Spinal cord (tissue), 10 donors: ENCODE results near the gene NOX3. TPM values are rescaled to one million over a fixed set of nuclear protein-coding genes. Genes with fewer than 3 reads are reported as not detected.

Source experiments
- DNase-seq, 6 donors: peaks; one replicate each; pipeline versions ENCODE4 v3.0.0 to v3.0.0-alpha.2; 2013 to 2015; ENCODE audit warnings: low spot score in 6 of 6, low read depth in 4 of 6
- H3K27ac ChIP-seq: one replicate; pipeline ENCODE4 v1.5.1; 2013; ENCODE audit warnings: low read depth, low read length, control low read depth
- H3K27me3 ChIP-seq: one replicate; pipeline ENCODE4 v1.6.1; 2013; ENCODE audit warnings: low read length; ENCODE audit not compliant: control insufficient read depth, insufficient read depth
- H3K36me3 ChIP-seq: one replicate; pipeline ENCODE4 v1.6.1; 2013; ENCODE audit warnings: low read length; ENCODE audit not compliant: control insufficient read depth, insufficient read depth
- H3K4me1 ChIP-seq: one replicate; pipeline ENCODE4 v1.6.1; 2013; ENCODE audit warnings: low read length; ENCODE audit not compliant: control insufficient read depth, insufficient read depth
- H3K4me3 ChIP-seq: one replicate; pipeline ENCODE4 v1.5.1; 2013; ENCODE audit warnings: low read depth, low read length, control low read depth
- H3K9me3 ChIP-seq: one replicate; pipeline ENCODE4 v1.6.1; 2013; ENCODE audit warnings: low read length; ENCODE audit not compliant: control insufficient read depth, insufficient read depth
- WGBS: methylation state at CpG from one replicate; pipeline ENCODE4 v1.1.5; 2013; ENCODE audit warnings: missing lambda C conversion rate; ENCODE audit not compliant: insufficient coverage; 5-methylcytosine and 5-hydroxymethylcytosine counted together
- polyA plus RNA-seq, 2 donors: library from polyadenylated mRNA; unstranded; fragments of 120-200 nt; gene quantifications; one replicate each; pipeline ENCODE4 v1.2.1, GENCODE V29; 2013; ENCODE audit not compliant: insufficient read length in 2 of 2
- total RNA-seq, 2 donors: library from RNA; depleted of rRNA in 1 of 2; stranded (reverse); fragments of 120-200 nt in 1 of 2; fragments of >200 nt in 1 of 2; gene quantifications; one replicate each; pipeline versions ENCODE4 v1.2.3 to v1.2.4, GENCODE V29; 2013 to 2014
- donor health status: healthy.

Gene NOX3
- total and polyA plus RNA-seq, 4 donors: not detected

DNA sequence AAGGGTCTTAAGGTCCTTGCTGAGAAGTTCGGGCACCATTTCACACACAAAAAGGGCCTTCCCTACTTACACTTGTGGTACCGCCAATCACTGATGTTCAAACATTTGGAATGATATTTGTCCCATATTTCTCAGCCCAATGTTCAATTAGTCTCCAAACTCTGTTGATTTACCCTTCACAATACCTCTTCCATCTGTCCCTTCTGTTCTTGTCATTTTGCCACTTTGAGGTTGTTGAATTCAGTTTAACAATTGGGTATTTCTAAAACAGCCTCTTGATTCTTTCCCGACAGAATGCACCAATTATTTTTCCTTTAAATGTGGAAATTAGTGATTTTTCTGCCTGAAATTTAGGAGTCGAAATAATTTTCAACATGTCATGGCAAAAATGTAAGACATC, 46.2 kb downstream of the NOX3 start:
- Histone ChIP-seq H3K4me1 (no peaks in the 10 kb centered on the region), H3K9me3 (no peaks in the 10 kb centered on the region), H3K27ac (no peak overlapping the region), H3K36me3 (no peaks in the 10 kb centered on the region), H3K4me3 (no peak overlapping the region), H3K27me3 (no peaks in the 10 kb centered on the region)
- DNase-seq: peak in 1 of 6 donors; percentile 59
- 86% methylated on average over 1 of the region's 4 CpGs for WGBS

- DNase-seq: no peak
- H3K27ac ChIP-seq: no peak overlapping the region
- H3K4me3 ChIP-seq: no peak overlapping the region
- WGBS: 77% methylated on average over 5 of the region's 9 CpGs
- H3K36me3 ChIP-seq: no peaks in the 10 kb centered on the region
- H3K9me3 ChIP-seq: no peaks in the 10 kb centered on the region
- H3K4me1 ChIP-seq: no peaks in the 10 kb centered on the region
- H3K27me3 ChIP-seq: no peaks in the 10 kb centered on the region
Observed at GRCh38 chr6:155408981-155409380, 46.7 kb downstream of the NOX3 start.

GRCh38 chr6:155408231-155408630, 47.4 kb downstream of the NOX3 start:
- Histone ChIP-seq H3K9me3 (no peaks in the 10 kb centered on the region), H3K27me3 (no peaks in the 10 kb centered on the region), H3K4me1 (no peaks in the 10 kb centered on the region), H3K36me3 (no peaks in the 10 kb centered on the region), H3K4me3 (no peak overlapping the region), H3K27ac (no peak overlapping the region)
- no peak for DNase-seq
- WGBS: 75% methylated on average over 1 of the region's 1 CpG

DNA sequence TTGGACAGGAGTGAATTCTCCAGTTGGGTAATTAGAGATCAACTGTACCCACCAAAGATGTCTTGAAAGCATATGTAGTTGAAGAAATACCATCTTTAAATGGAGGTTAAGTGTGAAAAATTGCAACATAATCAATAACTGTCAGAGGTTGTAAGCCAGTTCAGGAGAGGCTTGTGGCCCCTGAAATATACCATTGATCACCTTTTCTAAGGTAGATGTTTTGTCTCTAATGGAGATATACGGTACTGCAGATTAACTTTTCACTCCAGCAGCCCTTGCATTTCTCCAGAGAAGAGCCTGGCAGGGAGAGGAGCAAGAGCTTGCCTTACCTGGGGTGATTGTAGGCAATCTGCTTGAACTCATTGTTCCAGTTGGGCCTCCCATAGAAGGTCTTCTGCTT, 48.8 kb downstream of the NOX3 start:
- Histone ChIP-seq H3K36me3 (no peaks in the 10 kb centered on the region), H3K9me3 (no peaks in the 10 kb centered on the region), H3K27me3 (no peaks in the 10 kb centered on the region), H3K4me1 (no peaks in the 10 kb centered on the region), H3K27ac (no peak overlapping the region), H3K4me3 (no peak overlapping the region)
- no peak for DNase-seq
- WGBS: no CpG with 5 or more reads among the region's 1 CpG

DNA sequence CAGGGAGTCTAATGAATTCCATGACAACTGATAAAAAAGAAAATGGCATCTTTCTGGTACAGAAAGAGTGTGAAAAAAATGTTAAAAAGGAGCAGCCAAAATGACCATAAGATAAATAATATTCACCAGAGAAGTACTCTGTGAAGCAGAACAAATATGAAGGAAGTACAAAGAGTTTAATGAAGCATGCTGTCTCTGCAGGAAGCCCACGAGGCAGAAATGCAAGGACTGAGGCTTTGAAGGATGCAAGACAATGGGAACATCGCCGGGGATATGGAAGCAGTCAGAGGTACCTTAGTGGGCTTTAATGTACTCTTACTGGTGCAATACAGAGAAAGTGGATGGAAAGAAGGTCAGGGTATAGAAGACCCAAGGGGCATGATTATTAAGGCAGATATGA, 50.7 kb downstream of the NOX3 start:
- WGBS: 13% methylated on average over 3 of the region's 3 CpGs
- no peaks in the 10 kb centered on the region for H3K36me3 ChIP-seq
- no peak for DNase-seq
- H3K27ac ChIP-seq: no peak overlapping the region
- no peaks in the 10 kb centered on the region for H3K4me1 ChIP-seq
- H3K9me3 ChIP-seq: no peaks in the 10 kb centered on the region
- H3K27me3 ChIP-seq: no peaks in the 10 kb centered on the region
- no peak overlapping the region for H3K4me3 ChIP-seq

DNA sequence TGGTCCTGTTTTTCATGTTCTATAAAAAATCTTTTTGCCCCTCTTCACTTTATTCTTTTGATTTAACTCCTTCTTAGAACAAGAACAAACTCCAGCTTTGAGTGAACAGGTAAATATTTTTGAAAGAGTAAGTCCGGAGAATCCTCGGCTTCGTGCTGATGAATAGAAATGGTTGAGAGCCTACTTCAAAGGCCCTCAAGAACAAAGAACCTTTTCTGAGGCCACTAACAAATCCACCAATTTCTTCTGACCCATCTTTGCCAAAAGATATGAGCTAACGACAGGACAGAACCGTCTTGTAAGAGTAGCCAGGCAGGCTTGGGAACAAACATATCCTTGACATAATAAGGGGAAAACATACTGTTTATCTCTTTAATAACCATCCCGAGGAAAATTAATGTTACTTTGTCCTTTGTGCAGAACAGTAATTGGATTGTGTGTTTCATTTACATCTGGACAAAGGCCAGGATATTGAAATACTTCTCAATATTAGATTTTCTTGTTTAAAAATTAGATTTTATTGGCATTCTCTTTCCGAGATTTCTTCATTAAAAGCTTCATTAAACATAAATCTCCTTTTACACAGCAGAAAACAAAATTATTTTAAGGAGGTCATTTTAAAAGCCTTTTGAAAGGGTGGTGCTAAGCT, 52.9 kb downstream of the NOX3 start:
- H3K27me3 ChIP-seq: no peaks in the 10 kb centered on the region
- no CpG with 5 or more reads among the region's 7 CpGs for WGBS

GRCh38 chr6:155400654-155400965, 55.0 kb downstream of the NOX3 start:
- H3K4me1 ChIP-seq: peaks cover 2% of the 10 kb centered on the region
- no peaks in the 10 kb centered on the region for H3K27me3 ChIP-seq
- no peaks in the 10 kb centered on the region for H3K36me3 ChIP-seq
- peak in 1 of 6 donors; percentile 41 for DNase-seq
- no peak overlapping the region for H3K4me3 ChIP-seq
- no peak overlapping the region for H3K27ac ChIP-seq
- no peaks in the 10 kb centered on the region for H3K9me3 ChIP-seq
- 43% methylated on average over 1 of the region's 2 CpGs for WGBS

More for the DNA sequence above, 52.9 kb downstream of the NOX3 start:
- no peak overlapping the region for H3K4me3 ChIP-seq
- H3K27ac ChIP-seq: no peak overlapping the region
- H3K9me3 ChIP-seq: no peaks in the 10 kb centered on the region
- H3K36me3 ChIP-seq: no peaks in the 10 kb centered on the region
- DNase-seq: peak in 1 of 6 donors; percentile 43
- peaks cover 2% of the 10 kb centered on the region for H3K4me1 ChIP-seq

GRCh38 chr6:155399745-155400653, 55.6 kb downstream of the NOX3 start:
- H3K36me3 ChIP-seq: no peaks in the 10 kb centered on the region
- H3K9me3 ChIP-seq: no peaks in the 10 kb centered on the region
- peak in 1 of 6 donors; percentile 68 for DNase-seq
- no peak overlapping the region for H3K4me3 ChIP-seq
- no peaks in the 10 kb centered on the region for H3K27me3 ChIP-seq
- H3K27ac ChIP-seq: no peak overlapping the region
- H3K4me1 ChIP-seq: peaks cover 2% of the 10 kb centered on the region
- WGBS: 39% methylated on average over 2 of the region's 15 CpGs

DNA sequence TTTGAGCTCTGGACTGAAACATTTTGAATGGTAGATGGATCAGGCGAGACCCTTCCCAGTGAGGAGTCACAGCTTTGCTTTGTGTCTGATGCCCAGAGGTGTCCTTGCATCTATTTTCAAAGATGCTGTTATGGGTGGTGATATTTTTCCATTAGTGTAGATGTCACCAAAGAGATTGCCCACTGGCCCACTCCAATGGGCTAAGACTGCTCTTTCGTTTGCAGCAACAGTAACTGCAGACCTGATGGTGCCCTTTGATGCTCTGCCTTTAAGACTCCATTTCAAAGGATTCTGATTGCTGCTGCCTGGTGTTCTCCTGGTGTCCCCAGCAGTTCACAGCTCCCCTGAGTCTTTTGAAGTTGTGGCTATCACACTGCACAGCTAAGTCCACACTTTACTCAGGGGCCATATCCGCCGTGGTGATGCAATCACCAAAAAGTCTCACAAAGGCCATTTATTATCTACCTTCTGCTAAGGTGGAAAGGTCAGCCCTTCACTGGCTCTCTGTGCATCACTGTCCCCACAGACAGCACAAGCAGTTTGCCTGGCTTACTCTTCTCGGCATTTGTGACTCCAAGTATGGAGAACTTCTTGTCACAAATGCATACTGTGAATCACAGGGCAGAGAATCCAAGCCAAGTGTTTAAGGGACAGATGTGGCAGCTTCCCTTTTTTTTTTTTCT, 56.4 kb downstream of the NOX3 start:
- H3K36me3 ChIP-seq: no peaks in the 10 kb centered on the region

More for the DNA sequence above, 56.4 kb downstream of the NOX3 start:
- H3K4me3 ChIP-seq: no peak overlapping the region
- H3K27ac ChIP-seq: no peak overlapping the region
- H3K4me1 ChIP-seq: peaks cover 2% of the 10 kb centered on the region
- no peaks in the 10 kb centered on the region for H3K27me3 ChIP-seq
- H3K9me3 ChIP-seq: no peaks in the 10 kb centered on the region
- WGBS: 60% methylated on average over 5 of the region's 5 CpGs
- no peak for DNase-seq
